B cell (primary cell): Measurements from ENCODE around the gene LTB.

Source experiments
- CTCF ChIP-seq: fragments of 200-600 bp; IDR thresholded peaks from one replicate; pipeline ENCODE4 v1.8.0; 2022; ENCODE audit warnings: antibody characterized with exemption, mild to moderate bottlenecking
- EZH2 ChIP-seq: IDR thresholded peaks from 2 replicates; pipeline ENCODE4 v1.6.1; 2012; ENCODE audit warnings: borderline replicate concordance, low read depth, mild to moderate bottlenecking, moderate library complexity, low read length; ENCODE audit not compliant: insufficient read depth, poor library complexity, severe bottlenecking

GRCh38 chr6:31579119-31579505, 3.1 kb downstream of the LTB start:
- TF ChIP-seq EZH2 (no peak), CTCF (no peak)
